ENCODE results near the gene LEP.

The LEP gene

GRCh38 chr7:128244861-128245260 lies 3.8 kb downstream of the LEP start:
- no peak for DNase-seq (ENCODE audit: low read depth in 2 of 2)

- no peak for DNase-seq (ENCODE audit: low read depth in 2 of 2)
Measured at GRCh38 chr7:128247108-128247507, 6.0 kb downstream of the LEP start.

GRCh38 chr7:128247640-128248194 lies 6.6 kb downstream of the LEP start:
- DNase-seq (ENCODE audit: low read depth in 2 of 2): no peak

GRCh38 chr7:128251337-128251736 lies 10.3 kb downstream of the LEP start:
- DNase-seq (ENCODE audit: low read depth in 2 of 2): no peak

- DNase-seq (ENCODE audit: low read depth in 2 of 2): no peak
Measured at GRCh38 chr7:128253701-128254100, 12.6 kb downstream of the LEP start.

GRCh38 chr7:128254470-128254869 lies 13.4 kb downstream of the LEP start:
- no peak for DNase-seq (ENCODE audit: low read depth in 2 of 2)

- no peak for DNase-seq (ENCODE audit: low read depth in 2 of 2)
Measured at GRCh38 chr7:128255271-128255670, 14.2 kb downstream of the LEP start.

GRCh38 chr7:128257458-128257857 lies 16.4 kb downstream of the LEP start:
- DNase-seq (ENCODE audit: low read depth in 2 of 2): no peak

GRCh38 chr7:128259131-128260061 lies 18.3 kb downstream of the LEP start:
- DNase-seq (ENCODE audit: low read depth in 2 of 2): no peak

GRCh38 chr7:128260069-128260795 lies 19.2 kb downstream of the LEP start:
- no peak for DNase-seq (ENCODE audit: low read depth in 2 of 2)

- DNase-seq (ENCODE audit: low read depth in 2 of 2): no peak
Measured at GRCh38 chr7:128262273-128263028, 21.4 kb downstream of the LEP start.

GRCh38 chr7:128263420-128263819 lies 22.3 kb downstream of the LEP start:
- DNase-seq (ENCODE audit: low read depth in 2 of 2): no peak

GRCh38 chr7:128264477-128264876 lies 23.4 kb downstream of the LEP start:
- DNase-seq (ENCODE audit: low read depth in 2 of 2): no peak

GRCh38 chr7:128265156-128265905 lies 24.3 kb downstream of the LEP start:
- DNase-seq (ENCODE audit: low read depth in 2 of 2): no peak

GRCh38 chr7:128265906-128266300 lies 24.8 kb downstream of the LEP start:
- DNase-seq (ENCODE audit: low read depth in 2 of 2): no peak

- DNase-seq (ENCODE audit: low read depth in 2 of 2): no peak
Measured at GRCh38 chr7:128266529-128266882, 25.4 kb downstream of the LEP start.

GRCh38 chr7:128266883-128267594 lies 26.0 kb downstream of the LEP start:
- DNase-seq (ENCODE audit: low read depth in 2 of 2): no peak

- no peak for DNase-seq (ENCODE audit: low read depth in 2 of 2)
Measured at GRCh38 chr7:128267595-128267924, 26.5 kb downstream of the LEP start.

GRCh38 chr7:128268233-128268632 lies 27.2 kb downstream of the LEP start:
- DNase-seq (ENCODE audit: low read depth in 2 of 2): no peak

GRCh38 chr7:128270826-128271272 lies 29.8 kb downstream of the LEP start:
- no peak for DNase-seq (ENCODE audit: low read depth in 2 of 2)

- no peak for DNase-seq (ENCODE audit: low read depth in 2 of 2)
Measured at GRCh38 chr7:128271471-128271941, 30.4 kb downstream of the LEP start.
